CD4-positive, alpha-beta T cell (primary cell): ENCODE measurements around the gene PSMF1. TPM values are rescaled to one million over a fixed set of nuclear protein-coding genes. Genes with fewer than 3 reads are reported as not detected.

Source experiments
- ATAC-seq: fragments of 200-7000 bp; cut with Tn5 transposase; one replicate; pipeline ENCODE4 v1.10.0; 2022; ENCODE audit warnings: mild to moderate bottlenecking; ENCODE audit not compliant: poor library complexity
- CTCF ChIA-PET: fragments of 350-600 bp; sonication (Branson Sonifier 250); formaldehyde crosslinking; loops from one replicate; lab custom pipeline; 2021; ENCODE audit warnings: antibody characterized with exemption, inconsistent platforms; lab: Charles Lee
- POLR2A ChIA-PET: fragments of 350-600 bp; sonication (Branson Sonifier 250); formaldehyde crosslinking; loops from one replicate; lab custom pipeline; 2021; ENCODE audit warnings: antibody characterized with exemption, inconsistent platforms; lab: Charles Lee
- DNase-seq, 14 experiments: peaks; one replicate each; pipeline ENCODE4 v3.0.0-alpha.2; 2013 to 2020; ENCODE audit warnings: mixed read lengths in 2 of 14
- H3K27ac ChIP-seq, 2 donors: one replicate each; pipeline versions ENCODE4 v1.5.1 to v1.7.0; 2013; ENCODE audit warnings: low read length in 2 of 2, low read depth in 1 of 2, mild to moderate bottlenecking in 1 of 2
- H3K27me3 ChIP-seq, 2 experiments: 1 replicate in 1 of 2; 2 replicates in 1 of 2; pipeline versions ENCODE4 v1.6.1 to v1.7.0; 2013; ENCODE audit warnings: low read length in 2 of 2, control low read depth in 1 of 2, mild to moderate bottlenecking in 1 of 2, moderate library complexity in 1 of 2; ENCODE audit not compliant: insufficient read depth in 2 of 2, control insufficient read depth in 1 of 2
- H3K36me3 ChIP-seq: one replicate; pipeline ENCODE4 v1.6.1; 2013; ENCODE audit warnings: low read length, control low read depth; ENCODE audit not compliant: insufficient read depth
- H3K4me1 ChIP-seq: one replicate; pipeline ENCODE4 v1.6.1; 2013; ENCODE audit warnings: low read length, control low read depth; ENCODE audit not compliant: insufficient read depth
- H3K4me3 ChIP-seq: one replicate; pipeline ENCODE4 v1.5.1; 2013; ENCODE audit warnings: mild to moderate bottlenecking, low read length, moderate library complexity
- H3K9me3 ChIP-seq, 2 experiments: 1 replicate in 1 of 2; 2 replicates in 1 of 2; pipeline versions ENCODE4 v1.6.1 to v1.7.0; 2013; ENCODE audit warnings: low read length in 2 of 2, mild to moderate bottlenecking in 2 of 2, control low read depth in 1 of 2, moderate library complexity in 1 of 2; ENCODE audit not compliant: control insufficient read depth in 1 of 2, insufficient read depth in 1 of 2
- H3K27ac Mint-ChIP-seq: one replicate; pipeline ENCODE4 v1.8.0; 2020; ENCODE audit warnings: mixed read lengths
- H3K27me3 Mint-ChIP-seq: one replicate; pipeline ENCODE4 v1.8.0; 2021; ENCODE audit warnings: mixed read lengths
- H3K36me3 Mint-ChIP-seq: one replicate; pipeline ENCODE4 v1.8.0; 2021; ENCODE audit warnings: low read depth, mixed read lengths
- H3K4me1 Mint-ChIP-seq: one replicate; pipeline ENCODE4 v1.8.0; 2021; ENCODE audit warnings: low read depth, mixed read lengths
- H3K4me3 Mint-ChIP-seq: one replicate; pipeline ENCODE4 v1.8.0; 2020; ENCODE audit warnings: mild to moderate bottlenecking, mixed read lengths
- H3K9me3 Mint-ChIP-seq: one replicate; pipeline ENCODE4 v1.8.0; 2020; ENCODE audit warnings: mixed read lengths
- intact Hi-C, 2 experiments: fragments of 100-400 bp; cut with DNase I in 1 of 2; cut with micrococcal nuclease in 1 of 2; formaldehyde crosslinking; loops; one replicate each; pipeline versions ENCODE4 v1.15.1 to v1.9.0; 2023 to 2025; cut with DNase I, micrococcal nuclease
- total RNA-seq, 174 experiments: library from RNA in 2 of 174; stranded (reverse) in 2 of 174; gene quantifications; one replicate each; pipeline ENCODE4 v1.2.3 and lab custom pipeline; 2021 to 2026
- TF ChIP-seq, protein P1 (sequence below): fragments of 200-600 bp; IDR thresholded peaks from one replicate; pipeline ENCODE4 v1.8.0; 2022; ENCODE audit warnings: antibody characterized with exemption, mild to moderate bottlenecking

The PSMF1 gene
- total RNA-seq, 2 experiments from 2014 or later: 79.9 to 84.2 TPM

DNA sequence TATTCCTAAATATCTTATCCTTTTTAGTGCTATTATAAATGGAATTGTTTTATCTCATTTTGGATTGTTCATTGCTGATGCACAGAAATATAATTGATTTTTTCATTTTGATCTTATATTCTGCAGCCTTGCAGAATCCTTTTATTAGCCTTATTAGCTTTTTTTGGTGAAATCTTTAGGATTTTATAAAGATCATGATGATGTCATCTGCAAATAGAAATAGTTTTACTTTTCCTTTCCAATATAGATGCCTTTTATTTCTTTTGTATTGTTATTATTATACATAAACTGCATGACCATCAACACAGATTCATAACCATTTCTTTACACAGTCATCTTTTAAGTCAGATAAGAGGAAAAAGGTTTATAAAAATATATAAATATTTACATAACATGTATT, 16.9 kb upstream of the PSMF1 start:
- ChIA-PET POLR2A (no interaction called here), CTCF (no interaction called here)
- DNase-seq (no peak), ATAC-seq (no peak)
- Mint-ChIP-seq H3K4me1 (no peaks in the 10 kb centered on the region), H3K4me3 (no peak overlapping the region), H3K36me3 (peaks cover 5% of the 10 kb centered on the region), H3K27me3 (no peaks in the 10 kb centered on the region), H3K9me3 (peaks cover 7% of the 10 kb centered on the region), H3K27ac (no peak overlapping the region)
- no peak overlapping the region for H3K4me3 ChIP-seq
- H3K9me3 ChIP-seq: peaks cover 5 to 12% of the 10 kb centered on the region in 2 experiments
- no peaks in the 10 kb centered on the region for H3K4me1 ChIP-seq
- intact Hi-C loops: no loop called here
- TF ChIP-seq, protein P1, sequence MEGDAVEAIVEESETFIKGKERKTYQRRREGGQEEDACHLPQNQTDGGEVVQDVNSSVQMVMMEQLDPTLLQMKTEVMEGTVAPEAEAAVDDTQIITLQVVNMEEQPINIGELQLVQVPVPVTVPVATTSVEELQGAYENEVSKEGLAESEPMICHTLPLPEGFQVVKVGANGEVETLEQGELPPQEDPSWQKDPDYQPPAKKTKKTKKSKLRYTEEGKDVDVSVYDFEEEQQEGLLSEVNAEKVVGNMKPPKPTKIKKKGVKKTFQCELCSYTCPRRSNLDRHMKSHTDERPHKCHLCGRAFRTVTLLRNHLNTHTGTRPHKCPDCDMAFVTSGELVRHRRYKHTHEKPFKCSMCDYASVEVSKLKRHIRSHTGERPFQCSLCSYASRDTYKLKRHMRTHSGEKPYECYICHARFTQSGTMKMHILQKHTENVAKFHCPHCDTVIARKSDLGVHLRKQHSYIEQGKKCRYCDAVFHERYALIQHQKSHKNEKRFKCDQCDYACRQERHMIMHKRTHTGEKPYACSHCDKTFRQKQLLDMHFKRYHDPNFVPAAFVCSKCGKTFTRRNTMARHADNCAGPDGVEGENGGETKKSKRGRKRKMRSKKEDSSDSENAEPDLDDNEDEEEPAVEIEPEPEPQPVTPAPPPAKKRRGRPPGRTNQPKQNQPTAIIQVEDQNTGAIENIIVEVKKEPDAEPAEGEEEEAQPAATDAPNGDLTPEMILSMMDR: no peak
- no peak overlapping the region for H3K27ac ChIP-seq
- no peaks in the 10 kb centered on the region for H3K36me3 ChIP-seq
- H3K27me3 ChIP-seq: peaks cover 0 to 2% of the 10 kb centered on the region in 2 experiments

DNA sequence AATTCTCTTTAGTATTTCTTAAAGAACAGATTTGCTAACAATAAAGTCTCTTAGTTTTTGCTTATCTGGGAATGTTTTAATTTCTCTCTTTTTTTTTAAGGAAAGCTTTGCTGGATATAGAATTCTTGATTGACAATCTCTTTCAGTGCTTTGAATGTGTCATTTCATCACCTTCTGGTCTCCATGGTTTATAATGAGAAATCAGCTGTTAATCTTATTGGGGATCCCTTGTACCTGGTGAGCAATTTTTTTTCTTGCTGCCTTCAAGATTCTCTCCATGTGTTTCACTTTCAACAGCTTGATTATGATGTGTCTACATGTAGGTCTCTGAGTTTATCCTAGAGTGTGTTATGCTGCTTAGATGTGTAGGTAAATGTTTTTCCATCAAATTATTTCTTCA, 16.4 kb upstream of the PSMF1 start:
- H3K36me3 ChIP-seq: no peaks in the 10 kb centered on the region
- ChIA-PET CTCF (no interaction called here), POLR2A (no interaction called here)
- Mint-ChIP-seq H3K27me3 (no peaks in the 10 kb centered on the region), H3K36me3 (peaks cover 5% of the 10 kb centered on the region), H3K9me3 (peaks cover 7% of the 10 kb centered on the region), H3K27ac (no peak overlapping the region), H3K4me1 (no peaks in the 10 kb centered on the region), H3K4me3 (no peak overlapping the region)
- intact Hi-C loops: no loop called here
- no peak overlapping the region for H3K27ac ChIP-seq
- DNase-seq: no peak
- H3K4me3 ChIP-seq: no peak overlapping the region
- H3K27me3 ChIP-seq: peaks cover 0 to 2% of the 10 kb centered on the region in 2 experiments
- no peaks in the 10 kb centered on the region for H3K4me1 ChIP-seq
- no peak for ATAC-seq
- TF ChIP-seq, protein P1: no peak
- peaks cover 5 to 12% of the 10 kb centered on the region in 2 experiments for H3K9me3 ChIP-seq

DNA sequence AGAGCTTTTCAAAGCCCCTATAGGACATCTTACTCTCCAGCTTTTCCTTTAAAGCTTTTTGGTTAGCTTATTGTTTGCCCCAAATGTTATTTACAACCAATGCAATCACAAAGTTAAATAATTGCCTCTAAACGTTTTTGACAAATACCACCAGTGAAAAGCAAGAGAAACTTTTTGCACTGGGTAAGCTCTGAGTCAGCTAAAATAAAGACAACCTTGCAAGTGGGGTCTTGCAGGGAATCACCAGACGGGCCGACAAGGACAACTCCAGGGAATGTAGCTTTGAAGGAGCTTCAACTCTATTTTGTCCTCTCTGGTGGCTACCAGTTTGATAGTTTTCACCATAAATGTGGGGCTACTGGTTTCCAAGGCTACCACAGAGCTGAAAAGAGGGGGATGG, 14.7 kb upstream of the PSMF1 start:
- Histone ChIP-seq H3K9me3 (peaks cover 5 to 12% of the 10 kb centered on the region in 2 experiments), H3K4me1 (peaks cover 5% of the 10 kb centered on the region), H3K36me3 (no peaks in the 10 kb centered on the region), H3K27ac (no peak overlapping the region), H3K4me3 (no peak overlapping the region), H3K27me3 (no peaks in the 10 kb centered on the region)
- Mint-ChIP-seq H3K4me1 (peaks cover 6% of the 10 kb centered on the region), H3K27me3 (peaks cover 6% of the 10 kb centered on the region), H3K36me3 (peaks cover 5% of the 10 kb centered on the region), H3K27ac (no peak overlapping the region), H3K4me3 (no peak overlapping the region), H3K9me3 (peaks cover 5% of the 10 kb centered on the region)
- intact Hi-C loops: no loop called here
- ATAC-seq (no peak), DNase-seq (no peak)
- POLR2A ChIA-PET: no interaction called here
- TF ChIP-seq, protein P1: no peak
- CTCF ChIA-PET: no interaction called here
